Measurements from ENCODE around the gene AP1G1. TPM values are rescaled to one million over a fixed set of nuclear protein-coding genes. Genes with fewer than 3 reads are reported as not detected.

Gene AP1G1
- total RNA-seq, 1 donor from 2014 or later, result 109 TPM

DNA sequence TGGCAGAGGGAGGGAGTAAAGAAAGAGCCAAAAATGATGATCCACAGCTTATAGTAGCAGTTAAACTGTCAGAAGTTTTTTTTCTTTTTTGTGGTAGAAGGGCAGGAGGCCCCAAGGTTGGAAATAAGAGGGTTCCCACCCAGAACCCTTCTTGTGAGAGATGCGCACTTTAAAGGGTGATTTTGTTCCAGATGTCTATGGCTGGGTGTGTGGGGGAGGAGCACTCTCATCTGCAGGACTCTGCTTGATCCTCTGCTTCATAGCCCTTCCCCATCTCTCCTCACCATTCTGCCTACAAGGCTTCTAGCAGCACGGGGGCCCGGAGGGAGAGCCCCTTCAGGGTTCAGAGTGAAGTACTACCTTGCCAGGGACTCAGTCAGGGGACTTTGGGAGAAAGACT lies 43.5 kb upstream of the AP1G1 start:
- peaks cover 16% of the 10 kb centered on the region for H3K36me3 Mint-ChIP-seq (ENCODE audit: insufficient read depth)

GRCh38 chr16:71851746-71852145 lies 43.1 kb upstream of the AP1G1 start:
- Mint-ChIP-seq H3K4me3 (ENCODE audit: low read depth) (no peak overlapping the region), H3K27me3 (no peaks in the 10 kb centered on the region), H3K9me3 (ENCODE audit: low read depth) (no peaks in the 10 kb centered on the region), H3K36me3 (ENCODE audit: insufficient read depth) (peaks cover 16% of the 10 kb centered on the region), H3K4me1 (ENCODE audit: low read depth) (peaks cover 19% of the 10 kb centered on the region), H3K27ac (no peak overlapping the region)
- DNase-seq (ENCODE audit: low spot score, unreplicated experiment), result no peak
- no peak for TF ChIP-seq CTCF (IDR thresholded peaks at IDR 0.05; ENCODE audit: unreplicated experiment)

More for the DNA sequence above, 43.5 kb upstream of the AP1G1 start:
- Mint-ChIP-seq H3K27me3 (no peaks in the 10 kb centered on the region), H3K4me3 (ENCODE audit: low read depth) (no peak overlapping the region), H3K27ac (no peak overlapping the region), H3K4me1 (ENCODE audit: low read depth) (peaks cover 15% of the 10 kb centered on the region), H3K9me3 (ENCODE audit: low read depth) (no peaks in the 10 kb centered on the region)
- TF ChIP-seq CTCF (IDR thresholded peaks at IDR 0.05; ENCODE audit: unreplicated experiment), result no peak
- no peak for DNase-seq (ENCODE audit: low spot score, unreplicated experiment)

DNA sequence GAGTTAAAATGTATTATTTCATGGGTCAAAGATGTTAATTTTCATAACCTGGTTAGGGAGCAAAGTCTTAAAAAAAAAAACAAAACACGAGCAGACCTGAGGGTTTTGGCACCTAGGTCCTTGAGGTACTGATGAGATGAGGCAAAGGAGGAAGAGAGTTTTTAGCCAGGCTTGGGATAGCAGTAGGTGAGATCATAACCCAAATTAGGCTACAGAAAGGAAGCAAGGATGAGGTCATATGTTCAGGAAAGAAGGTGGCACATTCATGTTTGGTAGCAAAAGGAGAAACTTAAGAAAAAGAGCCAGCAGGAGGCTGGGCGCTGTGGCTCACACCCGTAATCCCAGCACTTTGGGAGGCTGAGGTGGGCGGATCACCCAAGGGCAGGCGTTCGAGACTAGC lies 40.0 kb upstream of the AP1G1 start:
- H3K36me3 Mint-ChIP-seq (ENCODE audit: insufficient read depth), result peaks cover 14% of the 10 kb centered on the region

GRCh38 chr16:71847096-71847495 lies 38.5 kb upstream of the AP1G1 start:
- peak overlapping the region; percentile 92 for H3K4me3 Mint-ChIP-seq (ENCODE audit: low read depth)
- H3K27me3 Mint-ChIP-seq, result no peaks in the 10 kb centered on the region
- no peak for TF ChIP-seq CTCF (IDR thresholded peaks at IDR 0.05; ENCODE audit: unreplicated experiment)
- H3K36me3 Mint-ChIP-seq (ENCODE audit: insufficient read depth), result peaks cover 12% of the 10 kb centered on the region
- peaks cover 13% of the 10 kb centered on the region for H3K4me1 Mint-ChIP-seq (ENCODE audit: low read depth)
- no peak for DNase-seq (ENCODE audit: low spot score, unreplicated experiment)
- H3K9me3 Mint-ChIP-seq (ENCODE audit: low read depth), result no peaks in the 10 kb centered on the region
- H3K27ac Mint-ChIP-seq, result peak overlapping the region; percentile 93

More for the DNA sequence above, 40.0 kb upstream of the AP1G1 start:
- DNase-seq (ENCODE audit: low spot score, unreplicated experiment), result no peak
- H3K4me1 Mint-ChIP-seq (ENCODE audit: low read depth), result peaks cover 20% of the 10 kb centered on the region
- no peak for TF ChIP-seq CTCF (IDR thresholded peaks at IDR 0.05; ENCODE audit: unreplicated experiment)
- no peaks in the 10 kb centered on the region for H3K27me3 Mint-ChIP-seq
- no peaks in the 10 kb centered on the region for H3K9me3 Mint-ChIP-seq (ENCODE audit: low read depth)
- H3K27ac Mint-ChIP-seq, result no peak overlapping the region
- no peak overlapping the region for H3K4me3 Mint-ChIP-seq (ENCODE audit: low read depth)

DNA sequence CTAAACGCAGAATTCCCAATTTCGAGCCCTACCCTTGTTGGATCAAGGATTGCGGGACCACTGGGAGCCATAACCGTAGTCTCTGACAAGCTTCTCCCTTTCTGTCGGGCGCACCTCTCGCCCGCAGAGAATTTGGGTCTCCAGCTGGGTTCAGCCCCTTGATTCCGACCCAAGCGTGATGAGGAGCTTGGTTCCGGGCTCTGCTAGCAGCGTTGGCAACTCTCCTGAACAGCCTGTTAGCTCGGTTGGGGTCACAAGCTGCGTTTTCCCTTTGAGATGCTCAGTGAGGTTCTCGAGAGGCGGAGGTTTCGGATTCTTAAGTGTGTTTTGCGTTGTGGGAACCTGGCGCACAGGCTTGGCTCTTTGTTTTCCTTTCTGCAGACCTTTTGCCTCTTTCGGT lies 37.8 kb upstream of the AP1G1 start:
- Mint-ChIP-seq H3K36me3 (ENCODE audit: insufficient read depth) (peaks cover 12% of the 10 kb centered on the region), H3K4me3 (ENCODE audit: low read depth) (peak overlapping the region; percentile 92), H3K4me1 (ENCODE audit: low read depth) (peaks cover 13% of the 10 kb centered on the region), H3K27ac (peak overlapping the region; percentile 93), H3K9me3 (ENCODE audit: low read depth) (no peaks in the 10 kb centered on the region), H3K27me3 (no peaks in the 10 kb centered on the region)
- DNase-seq (ENCODE audit: low spot score, unreplicated experiment), result no peak
- TF ChIP-seq CTCF (IDR thresholded peaks at IDR 0.05; ENCODE audit: unreplicated experiment), result no peak
